ENCODE results near the gene PVR. TPM values are rescaled to one million over a fixed set of nuclear protein-coding genes. Genes with fewer than 3 reads are reported as not detected.

Gene PVR
- total RNA-seq, 1 experiment from 2014 or later, result 15.0 TPM

GRCh38 chr19:44645407-44646048, 1.8 kb downstream of the PVR start:
- TF ChIP-seq ZNF416 (CRISPR knock-in tag; IDR thresholded peaks at IDR 0.05), result no peak
- TF ChIP-seq HMGA2 (CRISPR knock-in tag; IDR thresholded peaks at IDR 0.05), result peak; percentile 86; the same call in 1 of the 2 replicates
- TF ChIP-seq TEAD4 (CRISPR knock-in tag; IDR thresholded peaks at IDR 0.05), result no peak
- TF ChIP-seq ZNF121 (CRISPR knock-in tag; IDR thresholded peaks at IDR 0.05), result peak; percentile 72; the same call in 1 of the 2 replicates
- TF ChIP-seq ZNF219 (CRISPR knock-in tag; IDR thresholded peaks at IDR 0.05; ENCODE audit: borderline replicate concordance), result no peak
- no peak for TF ChIP-seq ZBTB21 (CRISPR knock-in tag; IDR thresholded peaks at IDR 0.05; ENCODE audit: borderline replicate concordance)
- TF ChIP-seq, protein P1, sequence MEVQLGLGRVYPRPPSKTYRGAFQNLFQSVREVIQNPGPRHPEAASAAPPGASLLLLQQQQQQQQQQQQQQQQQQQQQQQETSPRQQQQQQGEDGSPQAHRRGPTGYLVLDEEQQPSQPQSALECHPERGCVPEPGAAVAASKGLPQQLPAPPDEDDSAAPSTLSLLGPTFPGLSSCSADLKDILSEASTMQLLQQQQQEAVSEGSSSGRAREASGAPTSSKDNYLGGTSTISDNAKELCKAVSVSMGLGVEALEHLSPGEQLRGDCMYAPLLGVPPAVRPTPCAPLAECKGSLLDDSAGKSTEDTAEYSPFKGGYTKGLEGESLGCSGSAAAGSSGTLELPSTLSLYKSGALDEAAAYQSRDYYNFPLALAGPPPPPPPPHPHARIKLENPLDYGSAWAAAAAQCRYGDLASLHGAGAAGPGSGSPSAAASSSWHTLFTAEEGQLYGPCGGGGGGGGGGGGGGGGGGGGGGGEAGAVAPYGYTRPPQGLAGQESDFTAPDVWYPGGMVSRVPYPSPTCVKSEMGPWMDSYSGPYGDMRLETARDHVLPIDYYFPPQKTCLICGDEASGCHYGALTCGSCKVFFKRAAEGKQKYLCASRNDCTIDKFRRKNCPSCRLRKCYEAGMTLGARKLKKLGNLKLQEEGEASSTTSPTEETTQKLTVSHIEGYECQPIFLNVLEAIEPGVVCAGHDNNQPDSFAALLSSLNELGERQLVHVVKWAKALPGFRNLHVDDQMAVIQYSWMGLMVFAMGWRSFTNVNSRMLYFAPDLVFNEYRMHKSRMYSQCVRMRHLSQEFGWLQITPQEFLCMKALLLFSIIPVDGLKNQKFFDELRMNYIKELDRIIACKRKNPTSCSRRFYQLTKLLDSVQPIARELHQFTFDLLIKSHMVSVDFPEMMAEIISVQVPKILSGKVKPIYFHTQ (CRISPR knock-in tag; IDR thresholded peaks at IDR 0.05), result no peak
- no peak for TF ChIP-seq RORB (CRISPR knock-in tag; IDR thresholded peaks at IDR 0.05)
- TF ChIP-seq SP1 (CRISPR knock-in tag; conservative IDR thresholded peaks at IDR 0.05), result no peak
- no peak for DNase-seq (ENCODE audit: low spot score)
- Mint-ChIP-seq H3K27ac (no peak overlapping the region), H3K36me3 (peaks cover 6% of the 10 kb centered on the region), H3K9me3 (no peaks in the 10 kb centered on the region), H3K4me1 (no peaks in the 10 kb centered on the region), H3K27me3 (ENCODE audit: low read depth) (peaks cover 24% of the 10 kb centered on the region), H3K4me3 (no peak overlapping the region; the same call in 1 of the 2 replicates)
- CTCF ChIA-PET, result interaction anchor here (1.1 to 4.3 kb wide), 4 partner anchors 8 to 75 kb away, joined by 4 to 22 read pairs (median 5); no protein-coding TSS in a partner anchor
- ATAC-seq, result no peak
- POLR2A ChIA-PET, result no interaction called here

DNA sequence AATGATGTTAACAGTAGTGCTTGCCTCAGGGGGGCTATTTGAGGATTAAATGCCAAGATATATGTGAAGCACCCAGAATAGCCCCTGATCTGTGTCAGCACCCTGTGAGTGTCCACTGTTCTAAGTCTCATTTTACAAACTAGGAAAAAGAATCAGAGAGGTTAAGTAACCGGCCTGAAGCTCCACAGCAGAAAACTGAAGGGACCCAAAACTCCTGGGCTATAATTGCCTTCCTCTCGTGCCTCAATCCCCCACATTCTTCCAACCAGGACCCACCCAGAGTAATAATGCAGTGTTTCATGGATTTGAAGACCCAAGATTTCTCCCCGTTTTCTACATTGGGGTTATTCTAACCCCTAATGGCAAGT, 2.3 kb downstream of the PVR start:
- POLR2A ChIA-PET, result no interaction called here
- Mint-ChIP-seq H3K27me3 (ENCODE audit: low read depth) (peaks cover 20% of the 10 kb centered on the region), H3K9me3 (no peaks in the 10 kb centered on the region), H3K36me3 (peaks cover 8% of the 10 kb centered on the region), H3K27ac (no peak overlapping the region), H3K4me1 (no peaks in the 10 kb centered on the region), H3K4me3 (no peak overlapping the region)
- DNase-seq (ENCODE audit: low spot score) (no peak), ATAC-seq (no peak)
- CTCF ChIA-PET, result interaction anchor here (1.6 to 4.3 kb wide), 3 partner anchors 11 to 75 kb away, joined by 4 to 22 read pairs (median 6); no protein-coding TSS in a partner anchor
- no peak for TF ChIP-seq ZNF219 (CRISPR knock-in tag; IDR thresholded peaks at IDR 0.05; ENCODE audit: borderline replicate concordance)
- no peak for TF ChIP-seq HMGXB4 (CRISPR knock-in tag; IDR thresholded peaks at IDR 0.05)
- no peak for TF ChIP-seq JUN (CRISPR knock-in tag; IDR thresholded peaks at IDR 0.05)
- no peak for TF ChIP-seq CTCF (IDR thresholded peaks at IDR 0.05)
- no peak for TF ChIP-seq NFATC4 (CRISPR knock-in tag; IDR thresholded peaks at IDR 0.05)
- TF ChIP-seq CBFB (CRISPR knock-in tag; IDR thresholded peaks at IDR 0.05; ENCODE audit: low read depth), result no peak
- no peak for TF ChIP-seq OVOL2 (CRISPR knock-in tag; IDR thresholded peaks at IDR 0.05; ENCODE audit: borderline replicate concordance)
- no peak for TF ChIP-seq ZNF532 (CRISPR knock-in tag; IDR thresholded peaks at IDR 0.05; ENCODE audit: borderline replicate concordance)
- no peak for TF ChIP-seq ZNF671 (CRISPR knock-in tag; IDR thresholded peaks at IDR 0.05)
- TF ChIP-seq, protein P2, sequence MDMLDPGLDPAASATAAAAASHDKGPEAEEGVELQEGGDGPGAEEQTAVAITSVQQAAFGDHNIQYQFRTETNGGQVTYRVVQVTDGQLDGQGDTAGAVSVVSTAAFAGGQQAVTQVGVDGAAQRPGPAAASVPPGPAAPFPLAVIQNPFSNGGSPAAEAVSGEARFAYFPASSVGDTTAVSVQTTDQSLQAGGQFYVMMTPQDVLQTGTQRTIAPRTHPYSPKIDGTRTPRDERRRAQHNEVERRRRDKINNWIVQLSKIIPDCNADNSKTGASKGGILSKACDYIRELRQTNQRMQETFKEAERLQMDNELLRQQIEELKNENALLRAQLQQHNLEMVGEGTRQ (CRISPR knock-in tag; IDR thresholded peaks at IDR 0.05), result no peak
- no peak for TF ChIP-seq TCF7 (CRISPR knock-in tag; IDR thresholded peaks at IDR 0.05; ENCODE audit: low read depth)
- no peak for TF ChIP-seq GRHL2 (CRISPR knock-in tag; IDR thresholded peaks at IDR 0.05; ENCODE audit: insufficient replicate concordance, severe bottlenecking)
- TF ChIP-seq, protein P3, sequence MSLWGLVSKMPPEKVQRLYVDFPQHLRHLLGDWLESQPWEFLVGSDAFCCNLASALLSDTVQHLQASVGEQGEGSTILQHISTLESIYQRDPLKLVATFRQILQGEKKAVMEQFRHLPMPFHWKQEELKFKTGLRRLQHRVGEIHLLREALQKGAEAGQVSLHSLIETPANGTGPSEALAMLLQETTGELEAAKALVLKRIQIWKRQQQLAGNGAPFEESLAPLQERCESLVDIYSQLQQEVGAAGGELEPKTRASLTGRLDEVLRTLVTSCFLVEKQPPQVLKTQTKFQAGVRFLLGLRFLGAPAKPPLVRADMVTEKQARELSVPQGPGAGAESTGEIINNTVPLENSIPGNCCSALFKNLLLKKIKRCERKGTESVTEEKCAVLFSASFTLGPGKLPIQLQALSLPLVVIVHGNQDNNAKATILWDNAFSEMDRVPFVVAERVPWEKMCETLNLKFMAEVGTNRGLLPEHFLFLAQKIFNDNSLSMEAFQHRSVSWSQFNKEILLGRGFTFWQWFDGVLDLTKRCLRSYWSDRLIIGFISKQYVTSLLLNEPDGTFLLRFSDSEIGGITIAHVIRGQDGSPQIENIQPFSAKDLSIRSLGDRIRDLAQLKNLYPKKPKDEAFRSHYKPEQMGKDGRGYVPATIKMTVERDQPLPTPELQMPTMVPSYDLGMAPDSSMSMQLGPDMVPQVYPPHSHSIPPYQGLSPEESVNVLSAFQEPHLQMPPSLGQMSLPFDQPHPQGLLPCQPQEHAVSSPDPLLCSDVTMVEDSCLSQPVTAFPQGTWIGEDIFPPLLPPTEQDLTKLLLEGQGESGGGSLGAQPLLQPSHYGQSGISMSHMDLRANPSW (CRISPR knock-in tag; conservative IDR thresholded peaks at IDR 0.05; ENCODE audit: low read depth), result no peak
